ENCODE results near the gene FGF18.

FGF18 gene

GRCh38 chr5:171477666-171478065 lies 58.2 kb downstream of the FGF18 start:
- Mint-ChIP-seq H3K9me3 (ENCODE audit: low read depth) (no peaks in the 10 kb centered on the region), H3K4me1 (ENCODE audit: low read depth) (peaks cover 4% of the 10 kb centered on the region), H3K4me3 (no peak overlapping the region), H3K27ac (no peak overlapping the region), H3K27me3 (no peaks in the 10 kb centered on the region), H3K36me3 (no peaks in the 10 kb centered on the region)

GRCh38 chr5:171478946-171479775 lies 59.7 kb downstream of the FGF18 start:
- Mint-ChIP-seq H3K27ac (no peak overlapping the region), H3K4me3 (no peak overlapping the region), H3K36me3 (no peaks in the 10 kb centered on the region), H3K27me3 (no peaks in the 10 kb centered on the region), H3K9me3 (ENCODE audit: low read depth) (no peaks in the 10 kb centered on the region), H3K4me1 (ENCODE audit: low read depth) (peaks cover 4% of the 10 kb centered on the region)

- H3K36me3 Mint-ChIP-seq, result no peaks in the 10 kb centered on the region
- H3K4me3 Mint-ChIP-seq, result no peak overlapping the region
- H3K9me3 Mint-ChIP-seq (ENCODE audit: low read depth), result no peaks in the 10 kb centered on the region
- H3K4me1 Mint-ChIP-seq (ENCODE audit: low read depth), result peaks cover 4% of the 10 kb centered on the region
- no peak overlapping the region for H3K27ac Mint-ChIP-seq
- H3K27me3 Mint-ChIP-seq, result no peaks in the 10 kb centered on the region
These were observed 60.3 kb downstream of the FGF18 start for GRCh38 chr5:171479776-171480125.

GRCh38 chr5:171480239-171480638 lies 60.8 kb downstream of the FGF18 start:
- no peaks in the 10 kb centered on the region for H3K27me3 Mint-ChIP-seq
- H3K4me3 Mint-ChIP-seq, result no peak overlapping the region
- H3K9me3 Mint-ChIP-seq (ENCODE audit: low read depth), result no peaks in the 10 kb centered on the region

GRCh38 chr5:171481571-171482433 lies 62.4 kb downstream of the FGF18 start:
- no peaks in the 10 kb centered on the region for H3K36me3 Mint-ChIP-seq
- H3K27me3 Mint-ChIP-seq, result no peaks in the 10 kb centered on the region
- no peak overlapping the region for H3K27ac Mint-ChIP-seq
- no peak overlapping the region for H3K4me3 Mint-ChIP-seq
- no peaks in the 10 kb centered on the region for H3K9me3 Mint-ChIP-seq (ENCODE audit: low read depth)
- H3K4me1 Mint-ChIP-seq (ENCODE audit: low read depth), result peaks cover 4% of the 10 kb centered on the region

More at GRCh38 chr5:171480239-171480638, 60.8 kb downstream of the FGF18 start:
- Mint-ChIP-seq H3K36me3 (no peaks in the 10 kb centered on the region), H3K4me1 (ENCODE audit: low read depth) (peaks cover 4% of the 10 kb centered on the region), H3K27ac (no peak overlapping the region)

GRCh38 chr5:171482434-171482730 lies 62.9 kb downstream of the FGF18 start:
- Mint-ChIP-seq H3K4me1 (ENCODE audit: low read depth) (peaks cover 4% of the 10 kb centered on the region), H3K36me3 (no peaks in the 10 kb centered on the region), H3K9me3 (ENCODE audit: low read depth) (no peaks in the 10 kb centered on the region), H3K4me3 (no peak overlapping the region), H3K27me3 (no peaks in the 10 kb centered on the region), H3K27ac (no peak overlapping the region)

- no peak overlapping the region for H3K4me3 Mint-ChIP-seq
- H3K27ac Mint-ChIP-seq, result no peak overlapping the region
- H3K36me3 Mint-ChIP-seq, result no peaks in the 10 kb centered on the region
- H3K9me3 Mint-ChIP-seq (ENCODE audit: low read depth), result no peaks in the 10 kb centered on the region
- peaks cover 4% of the 10 kb centered on the region for H3K27me3 Mint-ChIP-seq
- H3K4me1 Mint-ChIP-seq (ENCODE audit: low read depth), result peaks cover 4% of the 10 kb centered on the region
These were observed 64.2 kb downstream of the FGF18 start for GRCh38 chr5:171483551-171484135.

GRCh38 chr5:171484460-171484899 lies 65.0 kb downstream of the FGF18 start:
- no peaks in the 10 kb centered on the region for H3K9me3 Mint-ChIP-seq (ENCODE audit: low read depth)
- H3K4me3 Mint-ChIP-seq, result no peak overlapping the region
- H3K27me3 Mint-ChIP-seq, result peaks cover 4% of the 10 kb centered on the region
- no peak overlapping the region for H3K27ac Mint-ChIP-seq
- H3K36me3 Mint-ChIP-seq, result no peaks in the 10 kb centered on the region
- H3K4me1 Mint-ChIP-seq (ENCODE audit: low read depth), result peaks cover 4% of the 10 kb centered on the region

- Mint-ChIP-seq H3K9me3 (ENCODE audit: low read depth) (no peaks in the 10 kb centered on the region), H3K36me3 (no peaks in the 10 kb centered on the region), H3K4me1 (ENCODE audit: low read depth) (no peaks in the 10 kb centered on the region), H3K4me3 (no peak overlapping the region), H3K27me3 (peaks cover 4% of the 10 kb centered on the region), H3K27ac (no peak overlapping the region)
These were observed 66.2 kb downstream of the FGF18 start for GRCh38 chr5:171485668-171486067.

- Mint-ChIP-seq H3K4me1 (ENCODE audit: low read depth) (no peaks in the 10 kb centered on the region), H3K36me3 (no peaks in the 10 kb centered on the region), H3K4me3 (no peak overlapping the region), H3K9me3 (ENCODE audit: low read depth) (no peaks in the 10 kb centered on the region), H3K27me3 (peaks cover 4% of the 10 kb centered on the region), H3K27ac (no peak overlapping the region)
These were observed 67.2 kb downstream of the FGF18 start for GRCh38 chr5:171486613-171487012.

- Mint-ChIP-seq H3K9me3 (ENCODE audit: low read depth) (no peaks in the 10 kb centered on the region), H3K27me3 (peaks cover 4% of the 10 kb centered on the region), H3K4me1 (ENCODE audit: low read depth) (no peaks in the 10 kb centered on the region), H3K36me3 (no peaks in the 10 kb centered on the region), H3K4me3 (no peak overlapping the region), H3K27ac (no peak overlapping the region)
These were observed 69.4 kb downstream of the FGF18 start for GRCh38 chr5:171488876-171489275.

GRCh38 chr5:171492781-171493180 lies 73.3 kb downstream of the FGF18 start:
- no peak overlapping the region for H3K4me3 Mint-ChIP-seq
- no peaks in the 10 kb centered on the region for H3K4me1 Mint-ChIP-seq (ENCODE audit: low read depth)
- no peaks in the 10 kb centered on the region for H3K9me3 Mint-ChIP-seq (ENCODE audit: low read depth)
- H3K27ac Mint-ChIP-seq, result no peak overlapping the region
- no peaks in the 10 kb centered on the region for H3K36me3 Mint-ChIP-seq
- peaks cover 4% of the 10 kb centered on the region for H3K27me3 Mint-ChIP-seq

GRCh38 chr5:171493646-171494393 lies 74.4 kb downstream of the FGF18 start:
- H3K27ac Mint-ChIP-seq, result no peak overlapping the region
- H3K9me3 Mint-ChIP-seq (ENCODE audit: low read depth), result no peaks in the 10 kb centered on the region
- no peaks in the 10 kb centered on the region for H3K27me3 Mint-ChIP-seq

GRCh38 chr5:171494452-171495121 lies 75.1 kb downstream of the FGF18 start:
- H3K4me1 Mint-ChIP-seq (ENCODE audit: low read depth), result no peaks in the 10 kb centered on the region
- H3K4me3 Mint-ChIP-seq, result no peak overlapping the region
- H3K27me3 Mint-ChIP-seq, result no peaks in the 10 kb centered on the region
- no peak overlapping the region for H3K27ac Mint-ChIP-seq
- no peaks in the 10 kb centered on the region for H3K36me3 Mint-ChIP-seq
- no peaks in the 10 kb centered on the region for H3K9me3 Mint-ChIP-seq (ENCODE audit: low read depth)

More at GRCh38 chr5:171493646-171494393, 74.4 kb downstream of the FGF18 start:
- H3K4me1 Mint-ChIP-seq (ENCODE audit: low read depth), result no peaks in the 10 kb centered on the region
- H3K4me3 Mint-ChIP-seq, result no peak overlapping the region
- no peaks in the 10 kb centered on the region for H3K36me3 Mint-ChIP-seq

Measured in activated naive CD8-positive, alpha-beta T cell (primary cell).